A673 (cell line): ENCODE results near the gene BRD4.

Experiments used
- EZH2 ChIP-seq: fragments of 200-600 bp; sonication (generic); IDR thresholded peaks from 2 replicates; pipeline ENCODE4 v1.6.1; 2017; ENCODE audit warnings: borderline replicate concordance, low read depth, mild to moderate bottlenecking, mixed read lengths, antibody characterized with exemption, low read length; ENCODE audit not compliant: poor library complexity, severe bottlenecking
- TF ChIP-seq, protein P1 (sequence below): fragments of 300-800, 200-600 bp; sonication (generic); conservative IDR thresholded peaks from 2 replicates; pipeline ENCODE4 v1.5.1; 2017; ENCODE audit warnings: low read depth, mild to moderate bottlenecking, antibody characterized with exemption, low read length, moderate library complexity, mixed read lengths

DNA sequence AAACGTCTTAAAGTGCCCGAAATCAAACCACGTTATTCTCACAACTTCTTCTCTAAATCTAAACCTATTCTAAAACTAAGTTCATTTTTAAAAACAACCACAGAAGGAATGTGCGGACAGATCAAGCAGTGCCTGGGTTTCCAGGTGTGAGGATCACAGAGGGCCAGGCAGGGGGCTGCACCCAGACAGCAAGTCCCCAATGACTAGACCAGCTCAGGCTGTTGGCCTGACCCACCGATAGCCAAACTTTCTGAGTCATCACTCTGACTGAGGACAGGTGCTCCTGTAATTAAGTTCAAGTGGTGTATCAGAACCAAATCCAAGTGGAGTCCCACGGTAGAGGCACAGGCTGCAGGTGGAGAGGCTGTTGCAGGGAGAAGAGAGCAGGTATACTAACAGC, 62.5 kb downstream of the BRD4 start:
- TF ChIP-seq, protein P1, sequence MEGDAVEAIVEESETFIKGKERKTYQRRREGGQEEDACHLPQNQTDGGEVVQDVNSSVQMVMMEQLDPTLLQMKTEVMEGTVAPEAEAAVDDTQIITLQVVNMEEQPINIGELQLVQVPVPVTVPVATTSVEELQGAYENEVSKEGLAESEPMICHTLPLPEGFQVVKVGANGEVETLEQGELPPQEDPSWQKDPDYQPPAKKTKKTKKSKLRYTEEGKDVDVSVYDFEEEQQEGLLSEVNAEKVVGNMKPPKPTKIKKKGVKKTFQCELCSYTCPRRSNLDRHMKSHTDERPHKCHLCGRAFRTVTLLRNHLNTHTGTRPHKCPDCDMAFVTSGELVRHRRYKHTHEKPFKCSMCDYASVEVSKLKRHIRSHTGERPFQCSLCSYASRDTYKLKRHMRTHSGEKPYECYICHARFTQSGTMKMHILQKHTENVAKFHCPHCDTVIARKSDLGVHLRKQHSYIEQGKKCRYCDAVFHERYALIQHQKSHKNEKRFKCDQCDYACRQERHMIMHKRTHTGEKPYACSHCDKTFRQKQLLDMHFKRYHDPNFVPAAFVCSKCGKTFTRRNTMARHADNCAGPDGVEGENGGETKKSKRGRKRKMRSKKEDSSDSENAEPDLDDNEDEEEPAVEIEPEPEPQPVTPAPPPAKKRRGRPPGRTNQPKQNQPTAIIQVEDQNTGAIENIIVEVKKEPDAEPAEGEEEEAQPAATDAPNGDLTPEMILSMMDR, result no peak
- no peak for TF ChIP-seq EZH2
